Measurements from ENCODE around the gene CTNNA3. TPM values are rescaled to one million over a fixed set of nuclear protein-coding genes. Genes with fewer than 3 reads are reported as not detected.

The CTNNA3 gene
- total and polyA plus RNA-seq, 2 of the 4 experiments (the other 2 are of a cell fraction), result 0.19 to 0.90 TPM

GRCh38 chr10:65940105-65940504 lies 1755.9 kb downstream of the CTNNA3 start:
- Histone ChIP-seq H2AK9ac (replicated peaks; ENCODE audit: low read depth, low read length, poor library complexity) (no peak overlapping the region), H3K23ac (ENCODE audit: low read depth, low read length) (no peak overlapping the region), H3K9ac (ENCODE audit: low read depth, low read length) (no peak overlapping the region), H3K4me1 (ENCODE audit: control insufficient read depth, insufficient read depth, low read length) (no peaks in the 10 kb centered on the region), H2BK15ac (ENCODE audit: low read depth, low read length) (no peak overlapping the region), H3K36me3 (ENCODE audit: control insufficient read depth, insufficient read depth, low read length) (no peaks in the 10 kb centered on the region), H3K27me3 (ENCODE audit: control insufficient read depth, insufficient read depth, low read length) (no peaks in the 10 kb centered on the region), H4K8ac (ENCODE audit: low read depth in 2 of 2, low read length in 2 of 2) (no peak overlapping the region), H3K9me1 (ENCODE audit: insufficient read depth, low read length) (no peaks in the 10 kb centered on the region), H3K79me1 (ENCODE audit: low read depth in 1 of 2, low read length in 2 of 2) (no peaks in the 10 kb centered on the region), H4K20me1 (ENCODE audit: insufficient read depth, low read length) (no peaks in the 10 kb centered on the region), H3K14ac (replicated peaks; ENCODE audit: low read depth, low read length) (no peak overlapping the region), H3K9me3 (ENCODE audit: control insufficient read depth, insufficient read depth, low read length) (peaks cover 4% of the 10 kb centered on the region), H2BK20ac (ENCODE audit: low read depth, low read length) (no peak overlapping the region), H3K27ac (ENCODE audit: insufficient read depth, low read length) (no peak overlapping the region), H3K4me3 (ENCODE audit: insufficient read depth, low read depth, low read length) (no peak overlapping the region), H2AFZ (replicated peaks; ENCODE audit: low read length, poor library complexity) (no peak overlapping the region), H2BK120ac (ENCODE audit: low read depth, low read length) (no peak overlapping the region), H3K4ac (ENCODE audit: low read depth, low read length) (no peak overlapping the region), H2BK5ac (ENCODE audit: low read depth, low read length, poor library complexity, severe bottlenecking) (no peak overlapping the region), H2AK5ac (ENCODE audit: low read depth, low read length) (no peak overlapping the region), H3K4me2 (ENCODE audit: low read depth, low read length) (no peak overlapping the region), H3K56ac (ENCODE audit: extremely low read depth, insufficient read depth, low read length) (no peak overlapping the region), H4K5ac (ENCODE audit: low read depth, low read length) (no peak overlapping the region), H3K18ac (ENCODE audit: low read depth, low read length) (no peak overlapping the region), H4K91ac (ENCODE audit: insufficient read depth, low read depth, low read length) (no peak overlapping the region)
- intact Hi-C loops (cut with micrococcal nuclease), result no loop called here
- DNase-seq (no peak), ATAC-seq (ENCODE audit: low read depth) (no peak)
- dilution Hi-C loops (cut with HindIII; ENCODE audit: low sequenced_read_pairs, unreplicated experiment), result no loop called here
- no TSS peak for BruUV-seq (replicated peaks)
- in situ Hi-C loops (cut with MboI; ENCODE audit: low sequenced_read_pairs), result no loop called here
- ChIA-PET CTCF (no interaction called here), POLR2A (ENCODE audit: unreplicated experiment) (no interaction called here)
- TF ChIP-seq CEBPB (IDR thresholded peaks at IDR 0.05; ENCODE audit: low read depth, low read length) (no peak), NFE2L2 (IDR thresholded peaks at IDR 0.05; ENCODE audit: low read depth, low read length) (no peak), ELK1 (IDR thresholded peaks at IDR 0.05; ENCODE audit: borderline replicate concordance, low read depth, low read length) (no peak), SMC3 (IDR thresholded peaks at IDR 0.05; ENCODE audit: low read depth, low read length) (no peak), BHLHE40 (IDR thresholded peaks at IDR 0.05; ENCODE audit: low read depth, low read length) (no peak), CHD1 (IDR thresholded peaks at IDR 0.05; ENCODE audit: low read depth, low read length) (no peak), MAZ (IDR thresholded peaks at IDR 0.05; ENCODE audit: borderline replicate concordance, low read depth, low read length) (no peak), MAFK (IDR thresholded peaks at IDR 0.05; ENCODE audit: low read depth, low read length) (no peak), CTCF (conservative IDR thresholded peaks at IDR 0.05; ENCODE audit: low read depth, low read length) (no peak), USF2 (IDR thresholded peaks at IDR 0.05; ENCODE audit: low read depth, low read length) (no peak), RCOR1 (IDR thresholded peaks at IDR 0.05; ENCODE audit: insufficient replicate concordance, low read length) (no peak), FOS (IDR thresholded peaks at IDR 0.05; ENCODE audit: low read depth, low read length) (no peak), POLR2A (IDR thresholded peaks at IDR 0.05; ENCODE audit: low read depth, low read length) (no peak), RAD21 (IDR thresholded peaks at IDR 0.05; ENCODE audit: low read length) (no peak), RFX5 (IDR thresholded peaks at IDR 0.05; ENCODE audit: low read depth, low read length) (no peak), MXI1 (IDR thresholded peaks at IDR 0.05; ENCODE audit: borderline replicate concordance, low read depth, low read length) (no peak)
